Activated naive CD8-positive, alpha-beta T cell (primary cell): Measurements from ENCODE around the gene TBX15.

ENCODE experiments used
- H3K27ac Mint-ChIP-seq: one replicate; pipeline ENCODE4 v1.8.0; 2021; ENCODE audit warnings: mixed read lengths
- H3K27me3 Mint-ChIP-seq: one replicate; pipeline ENCODE4 v1.8.0; 2021; ENCODE audit warnings: mixed read lengths
- H3K36me3 Mint-ChIP-seq: one replicate; pipeline ENCODE4 v1.8.0; 2021; ENCODE audit warnings: mixed read lengths
- H3K4me1 Mint-ChIP-seq: one replicate; pipeline ENCODE4 v1.8.0; 2021; ENCODE audit warnings: low read depth, mixed read lengths
- H3K4me3 Mint-ChIP-seq: one replicate; pipeline ENCODE4 v1.8.0; 2021; ENCODE audit warnings: mild to moderate bottlenecking, mixed read lengths
- H3K9me3 Mint-ChIP-seq: one replicate; pipeline ENCODE4 v1.8.0; 2021; ENCODE audit warnings: low read depth, mixed read lengths

TBX15 gene

GRCh38 chr1:118988186-118989005 is at the start of gene TBX15:
Gene TBX15 (minus strand): TSS chr1:118988343. CDS start chr1:118987795, 548 bp downstream.
- peak within 1 kb of the TSS; percentile 63 for H3K4me3 Mint-ChIP-seq
- H3K36me3 Mint-ChIP-seq, result peaks cover 2% of the 10 kb centered on the region
- no peaks in the 10 kb centered on the region for H3K9me3 Mint-ChIP-seq
- H3K4me1 Mint-ChIP-seq, result peaks cover 43% of the 10 kb centered on the region
- H3K27ac Mint-ChIP-seq, result no peak within 1 kb of the TSS
- peaks cover 58% of the 10 kb centered on the region for H3K27me3 Mint-ChIP-seq

DNA sequence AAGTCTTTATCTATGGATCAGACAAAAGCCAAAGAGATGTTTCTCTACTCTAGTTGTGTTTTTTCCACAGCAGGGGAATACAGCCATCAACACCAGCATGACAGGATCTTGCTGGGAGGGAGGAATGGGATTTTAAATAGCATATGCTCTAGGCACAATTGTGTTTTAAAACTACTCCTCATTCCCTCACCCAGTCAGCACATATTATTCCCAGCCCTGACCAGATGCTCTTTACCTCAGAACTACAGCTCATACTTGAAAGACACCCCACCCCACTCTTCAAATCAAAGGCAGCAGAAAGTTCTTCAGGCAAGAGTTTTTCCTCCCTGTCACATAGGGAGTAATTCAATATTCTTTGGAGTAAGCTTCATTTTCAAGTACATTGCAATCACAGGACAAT is 46.2 kb upstream of the TBX15 start:
- no peak overlapping the region for H3K4me3 Mint-ChIP-seq
- H3K36me3 Mint-ChIP-seq, result peaks cover 65% of the 10 kb centered on the region
- H3K27ac Mint-ChIP-seq, result no peak overlapping the region
- no peaks in the 10 kb centered on the region for H3K27me3 Mint-ChIP-seq
- no peaks in the 10 kb centered on the region for H3K4me1 Mint-ChIP-seq
- no peaks in the 10 kb centered on the region for H3K9me3 Mint-ChIP-seq

DNA sequence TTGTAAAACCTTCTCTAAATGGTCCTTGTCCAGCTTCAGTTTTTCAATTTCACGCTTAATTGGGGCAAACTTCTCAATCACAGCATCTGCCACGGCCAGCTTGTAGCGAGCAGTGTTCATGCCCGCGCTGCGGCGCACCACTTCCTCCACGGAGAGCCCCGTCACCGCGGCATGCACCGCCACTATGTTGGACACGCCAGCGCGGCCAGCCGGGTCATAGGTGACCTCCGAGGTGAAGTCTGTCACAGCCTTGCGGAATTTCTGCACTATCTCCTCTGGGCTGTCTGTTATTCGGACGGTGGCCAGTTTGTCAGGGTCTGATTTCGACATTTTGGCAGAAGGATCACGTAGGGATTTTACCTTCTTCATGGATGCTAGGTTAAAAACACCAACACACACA is 44.8 kb upstream of the TBX15 start:
- no peak overlapping the region for H3K4me3 Mint-ChIP-seq
- H3K27me3 Mint-ChIP-seq, result no peaks in the 10 kb centered on the region
- H3K27ac Mint-ChIP-seq, result no peak overlapping the region
- H3K36me3 Mint-ChIP-seq, result peaks cover 59% of the 10 kb centered on the region
- no peaks in the 10 kb centered on the region for H3K4me1 Mint-ChIP-seq
- no peaks in the 10 kb centered on the region for H3K9me3 Mint-ChIP-seq

DNA sequence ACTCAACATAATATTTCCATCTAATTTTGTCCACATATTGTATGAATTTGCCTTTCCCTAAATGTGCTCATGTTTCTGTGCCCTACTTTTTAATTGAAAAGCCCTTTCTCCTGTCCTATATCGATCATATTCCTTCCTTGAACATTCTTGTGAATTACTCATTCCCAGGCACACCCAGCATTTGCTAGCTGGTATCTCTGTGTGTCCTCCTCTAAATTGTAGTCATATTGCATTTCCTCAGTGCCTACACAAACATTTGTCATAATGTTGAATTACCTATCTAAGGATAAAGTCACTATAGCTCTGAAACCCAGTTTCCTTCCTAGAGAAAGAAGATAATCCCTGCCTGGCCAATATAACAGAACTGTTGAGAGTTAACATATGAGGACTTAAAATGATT is 39.6 kb upstream of the TBX15 start:
- H3K9me3 Mint-ChIP-seq, result no peaks in the 10 kb centered on the region
- no peaks in the 10 kb centered on the region for H3K27me3 Mint-ChIP-seq
- no peak overlapping the region for H3K27ac Mint-ChIP-seq
- H3K4me3 Mint-ChIP-seq, result no peak overlapping the region
- peaks cover 35% of the 10 kb centered on the region for H3K36me3 Mint-ChIP-seq
- H3K4me1 Mint-ChIP-seq, result no peaks in the 10 kb centered on the region

- H3K9me3 Mint-ChIP-seq, result no peaks in the 10 kb centered on the region
- no peaks in the 10 kb centered on the region for H3K27me3 Mint-ChIP-seq
- H3K4me1 Mint-ChIP-seq, result no peaks in the 10 kb centered on the region
- H3K36me3 Mint-ChIP-seq, result peaks cover 30% of the 10 kb centered on the region
- no peak overlapping the region for H3K27ac Mint-ChIP-seq
- H3K4me3 Mint-ChIP-seq, result no peak overlapping the region
Observed at GRCh38 chr1:119026956-119027355, 38.8 kb upstream of the TBX15 start.

- no peak overlapping the region for H3K27ac Mint-ChIP-seq
- peaks cover 23% of the 10 kb centered on the region for H3K27me3 Mint-ChIP-seq
- H3K9me3 Mint-ChIP-seq, result peaks cover 20% of the 10 kb centered on the region
- no peak overlapping the region for H3K4me3 Mint-ChIP-seq
- H3K36me3 Mint-ChIP-seq, result peaks cover 53% of the 10 kb centered on the region
- H3K4me1 Mint-ChIP-seq, result no peaks in the 10 kb centered on the region
Observed at GRCh38 chr1:119015547-119015946, 27.4 kb upstream of the TBX15 start.

DNA sequence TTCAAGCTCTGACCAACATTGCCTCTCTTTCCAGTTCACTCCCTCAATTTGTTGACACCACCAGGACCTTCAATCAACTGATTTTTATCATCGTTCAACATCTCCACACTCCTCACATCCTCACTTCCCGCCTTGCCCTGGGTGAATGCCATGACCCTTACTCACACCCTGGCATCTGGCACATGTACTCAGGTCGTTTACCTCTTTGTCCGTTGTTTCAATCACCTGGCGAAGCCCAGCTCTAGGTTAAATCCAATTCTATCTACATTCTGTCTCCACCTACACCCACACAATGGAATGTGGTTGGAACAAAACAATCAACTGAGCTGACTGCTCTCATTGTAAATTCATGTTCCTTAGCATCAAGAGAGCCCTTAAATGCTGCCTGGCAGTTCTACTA is 24.2 kb upstream of the TBX15 start:
- Mint-ChIP-seq H3K36me3 (peaks cover 36% of the 10 kb centered on the region), H3K27ac (no peak overlapping the region), H3K27me3 (peaks cover 36% of the 10 kb centered on the region), H3K4me1 (peaks cover 8% of the 10 kb centered on the region), H3K9me3 (peaks cover 12% of the 10 kb centered on the region), H3K4me3 (no peak overlapping the region)

- Mint-ChIP-seq H3K27me3 (peaks cover 36% of the 10 kb centered on the region), H3K4me3 (no peak overlapping the region), H3K36me3 (peaks cover 35% of the 10 kb centered on the region), H3K27ac (no peak overlapping the region), H3K4me1 (peaks cover 8% of the 10 kb centered on the region), H3K9me3 (peaks cover 12% of the 10 kb centered on the region)
Observed at GRCh38 chr1:119011706-119012105, 23.6 kb upstream of the TBX15 start.

GRCh38 chr1:119011116-119011515 is 23.0 kb upstream of the TBX15 start:
- H3K36me3 Mint-ChIP-seq, result peaks cover 34% of the 10 kb centered on the region
- H3K4me1 Mint-ChIP-seq, result peaks cover 11% of the 10 kb centered on the region
- peaks cover 40% of the 10 kb centered on the region for H3K27me3 Mint-ChIP-seq
- no peak overlapping the region for H3K4me3 Mint-ChIP-seq
- no peak overlapping the region for H3K27ac Mint-ChIP-seq
- H3K9me3 Mint-ChIP-seq, result peaks cover 12% of the 10 kb centered on the region

GRCh38 chr1:119010201-119010600 is 22.1 kb upstream of the TBX15 start:
- H3K27me3 Mint-ChIP-seq, result peaks cover 47% of the 10 kb centered on the region
- no peak overlapping the region for H3K4me3 Mint-ChIP-seq
- H3K9me3 Mint-ChIP-seq, result peaks cover 15% of the 10 kb centered on the region
- H3K27ac Mint-ChIP-seq, result no peak overlapping the region
- H3K36me3 Mint-ChIP-seq, result peaks cover 31% of the 10 kb centered on the region
- peaks cover 11% of the 10 kb centered on the region for H3K4me1 Mint-ChIP-seq

DNA sequence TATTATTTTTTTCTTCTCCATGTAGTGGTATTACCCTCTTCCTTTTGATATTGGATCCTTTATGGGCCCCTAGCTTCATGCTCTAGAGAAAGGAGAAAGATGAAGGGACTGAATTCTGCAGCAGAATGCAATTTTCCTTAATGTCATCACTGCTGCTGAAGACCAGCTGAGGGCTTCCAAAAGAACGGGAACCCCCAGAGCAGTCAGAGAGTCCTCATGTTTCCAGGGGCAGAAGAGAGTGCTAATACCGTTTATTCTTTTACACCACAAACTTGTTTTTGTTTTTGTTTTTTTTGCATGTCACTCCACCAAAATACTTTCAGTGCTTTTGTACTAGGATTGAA is 21.1 kb upstream of the TBX15 start:
- H3K4me1 Mint-ChIP-seq, result peaks cover 11% of the 10 kb centered on the region
- no peak overlapping the region for H3K27ac Mint-ChIP-seq
- H3K9me3 Mint-ChIP-seq, result peaks cover 15% of the 10 kb centered on the region
- H3K27me3 Mint-ChIP-seq, result peaks cover 48% of the 10 kb centered on the region
- no peak overlapping the region for H3K4me3 Mint-ChIP-seq
- H3K36me3 Mint-ChIP-seq, result peaks cover 25% of the 10 kb centered on the region

GRCh38 chr1:119008483-119009311 is 20.6 kb upstream of the TBX15 start:
- Mint-ChIP-seq H3K27ac (no peak overlapping the region), H3K4me3 (peak overlapping the region; percentile 79), H3K4me1 (peaks cover 11% of the 10 kb centered on the region), H3K36me3 (peaks cover 25% of the 10 kb centered on the region), H3K9me3 (peaks cover 15% of the 10 kb centered on the region), H3K27me3 (peaks cover 52% of the 10 kb centered on the region)

DNA sequence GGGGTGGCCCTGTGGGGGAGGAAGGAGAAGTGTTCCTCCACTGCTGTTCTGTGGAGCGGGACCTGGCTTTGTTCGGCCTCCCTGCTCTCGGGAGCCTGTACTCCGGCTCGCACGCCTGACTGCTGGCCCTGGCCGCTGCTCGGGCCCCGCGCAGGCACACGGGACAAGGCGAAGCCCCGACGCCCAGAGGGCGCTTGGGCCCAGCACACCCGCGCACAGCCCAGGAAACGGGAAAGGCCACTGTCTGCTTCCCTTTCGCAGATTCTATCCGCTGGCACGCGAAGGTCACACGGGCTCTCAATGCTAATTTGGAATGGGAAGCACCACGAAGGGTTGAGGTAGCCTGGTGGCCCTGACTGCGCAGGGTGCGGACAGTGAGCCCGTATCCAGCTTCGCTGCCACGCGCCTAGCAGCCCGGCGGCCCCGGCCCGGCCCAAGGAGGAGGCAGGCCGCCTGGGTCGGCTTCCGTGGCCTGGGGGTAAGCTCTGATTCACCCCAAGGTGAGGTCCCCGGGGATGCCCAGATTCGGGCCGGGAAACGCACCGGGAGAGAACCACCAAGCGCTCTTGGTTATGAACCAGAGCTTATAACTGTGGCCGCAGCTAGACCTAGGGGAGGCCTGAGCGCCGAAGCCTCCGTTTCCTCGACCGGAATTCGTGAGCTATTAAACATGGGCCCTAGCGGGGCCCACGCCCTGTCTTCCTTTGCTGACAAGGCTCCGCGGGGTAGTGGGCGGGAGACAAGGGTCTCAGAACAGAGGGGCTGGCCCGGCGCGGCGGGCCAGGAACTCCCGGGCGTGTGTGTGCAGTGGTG is 19.7 kb upstream of the TBX15 start:
- Mint-ChIP-seq H3K27me3 (peaks cover 58% of the 10 kb centered on the region), H3K4me3 (peak overlapping the region; percentile 79), H3K4me1 (peaks cover 11% of the 10 kb centered on the region)

DNA sequence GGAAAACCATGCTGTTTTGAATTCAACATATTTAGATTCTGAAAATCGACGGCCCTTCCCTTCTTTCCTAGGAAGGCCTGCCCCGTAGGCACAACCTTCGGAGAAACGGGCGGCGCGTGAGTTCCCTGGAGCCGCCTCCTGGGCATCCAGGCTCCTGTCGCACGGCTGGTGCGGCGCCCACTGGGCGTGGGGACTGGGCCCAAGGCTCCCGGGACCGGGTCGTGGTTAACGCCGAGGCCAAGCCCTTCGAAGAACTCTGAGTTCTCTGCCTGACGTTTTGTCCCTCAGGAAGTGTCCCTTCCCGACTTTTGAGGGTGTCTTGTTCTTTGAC is 19.2 kb upstream of the TBX15 start:
- H3K27ac Mint-ChIP-seq, result no peak overlapping the region
- peaks cover 8% of the 10 kb centered on the region for H3K9me3 Mint-ChIP-seq
- H3K27me3 Mint-ChIP-seq, result peaks cover 57% of the 10 kb centered on the region
- no peak overlapping the region for H3K4me3 Mint-ChIP-seq
- H3K4me1 Mint-ChIP-seq, result peaks cover 11% of the 10 kb centered on the region
- H3K36me3 Mint-ChIP-seq, result peaks cover 20% of the 10 kb centered on the region

More for the DNA sequence above, 19.7 kb upstream of the TBX15 start:
- Mint-ChIP-seq H3K27ac (no peak overlapping the region), H3K9me3 (peaks cover 13% of the 10 kb centered on the region), H3K36me3 (peaks cover 24% of the 10 kb centered on the region)
